HG02642 (cell line): ENCODE results near the gene KRTAP20-1.

Experiments used
- ATAC-seq: cut with Tn5 transposase; IDR thresholded peaks from one replicate; pipeline ENCODE4 v1.9.1; 2021; ENCODE audit warnings: mild to moderate bottlenecking; ENCODE audit not compliant: unreplicated experiment, poor library complexity

The KRTAP20-1 gene

GRCh38 chr21:30616125-30616524 lies at the start of gene KRTAP20-1:
KRTAP20-1 (plus strand) TSS chr21:30616425; CDS start chr21:30616455, 30 bp downstream.
- no peak for ATAC-seq

GRCh38 chr21:30567617-30568016 lies 48.6 kb upstream of the KRTAP20-1 start:
- no peak for ATAC-seq

GRCh38 chr21:30577766-30578165 lies 38.5 kb upstream of the KRTAP20-1 start:
- no peak for ATAC-seq

- ATAC-seq, result no peak
These were observed 36.9 kb upstream of the KRTAP20-1 start for GRCh38 chr21:30579346-30579745.

GRCh38 chr21:30580132-30580531 lies 36.1 kb upstream of the KRTAP20-1 start:
- no peak for ATAC-seq

- ATAC-seq, result no peak
These were observed 33.4 kb upstream of the KRTAP20-1 start for GRCh38 chr21:30582870-30583269.

- ATAC-seq, result no peak
These were observed 25.9 kb upstream of the KRTAP20-1 start, which contains the start of gene KRTAP22-2 for GRCh38 chr21:30590297-30590696. KRTAP22-2 (minus strand) TSS chr21:30590397.

- no peak for ATAC-seq
These were observed 24.1 kb upstream of the KRTAP20-1 start, which contains the start of gene KRTAP6-3 for GRCh38 chr21:30592140-30592539. KRTAP6-3 (plus strand) TSS chr21:30592440; CDS start chr21:30592446, 6 bp downstream.

- no peak for ATAC-seq
These were observed 17.4 kb upstream of the KRTAP20-1 start, which contains the start of gene KRTAP6-2 for GRCh38 chr21:30598802-30599201. KRTAP6-2 (minus strand) TSS chr21:30598902; CDS start chr21:30598874, 28 bp downstream.

GRCh38 chr21:30600787-30601186 lies 15.4 kb upstream of the KRTAP20-1 start, which contains the start of gene KRTAP22-1:
KRTAP22-1 (plus strand) TSS chr21:30601087.
- no peak for ATAC-seq

- ATAC-seq, result no peak
These were observed 10.3 kb upstream of the KRTAP20-1 start for GRCh38 chr21:30605968-30606367.

- no peak for ATAC-seq
These were observed 4.1 kb upstream of the KRTAP20-1 start for GRCh38 chr21:30612132-30612531.

- ATAC-seq, result no peak
These were observed 2.4 kb upstream of the KRTAP20-1 start, which contains the start of gene KRTAP6-1 for GRCh38 chr21:30613836-30614235. KRTAP6-1 (minus strand) TSS chr21:30613930; CDS start chr21:30613904, 26 bp downstream.

- ATAC-seq, result no peak
These were observed 1.0 kb upstream of the KRTAP20-1 start for GRCh38 chr21:30615199-30615598.

- ATAC-seq, result no peak
These were observed 3.9 kb downstream of the KRTAP20-1 start for GRCh38 chr21:30620080-30620479.

GRCh38 chr21:30620522-30620921 lies 4.3 kb downstream of the KRTAP20-1 start, which contains the start of gene KRTAP20-4:
KRTAP20-4 (plus strand) TSS chr21:30620627.
- ATAC-seq, result no peak

- no peak for ATAC-seq
These were observed 7.1 kb downstream of the KRTAP20-1 start for GRCh38 chr21:30623362-30623761.

- no peak for ATAC-seq
These were observed 9.4 kb downstream of the KRTAP20-1 start for GRCh38 chr21:30625449-30626165.

GRCh38 chr21:30628109-30628508 lies 11.9 kb downstream of the KRTAP20-1 start:
- no peak for ATAC-seq

GRCh38 chr21:30629200-30629599 lies 13.0 kb downstream of the KRTAP20-1 start:
- no peak for ATAC-seq

- ATAC-seq, result no peak
These were observed 18.7 kb downstream of the KRTAP20-1 start, which contains the start of gene KRTAP20-2 for GRCh38 chr21:30634906-30635305. KRTAP20-2 (plus strand) TSS chr21:30635206; CDS start chr21:30635264, 58 bp downstream.

GRCh38 chr21:30638686-30639085 lies 22.5 kb downstream of the KRTAP20-1 start:
- no peak for ATAC-seq
